ENCODE data around the gene RUFY3. TPM values are rescaled to one million over a fixed set of nuclear protein-coding genes. Genes with fewer than 3 reads are reported as not detected.
A peak's percentile ranks its signal among the peaks of the same experiment; 100 is the strongest.

RUFY3 gene
- total and polyA plus RNA-seq, 9 of the 15 experiments (the other 6 are each of a cell fraction or from before 2014, with no cell fraction given), result 4.2 to 31.1 (median 21.5) TPM

- 0 out of 4 replicates have a peak, but pooled peaks of 1 of the 2 experiments have one; percentile 19 for TF ChIP-seq ARNT (IDR thresholded peaks at IDR 0.05)
- no peak for TF ChIP-seq FOXO4 (CRISPR knock-in tag; IDR thresholded peaks at IDR 0.05)
- no peak for TF ChIP-seq ERF (CRISPR knock-in tag; IDR thresholded peaks at IDR 0.05)
- no peak for TF ChIP-seq SRSF3 (IDR thresholded peaks at IDR 0.05; ENCODE audit: insufficient read depth, low read length)
- no peak for TF ChIP-seq MAX (CRISPR knock-in tag; IDR thresholded peaks at IDR 0.05)
- no peak for TF ChIP-seq RBM39 (optimal IDR thresholded peaks at IDR 0.05; ENCODE audit: low read depth, low read length)
- no peak for TF ChIP-seq SAFB2 (IDR thresholded peaks at IDR 0.05; ENCODE audit: borderline replicate concordance, low read depth, low read length, severe bottlenecking)
- 0 out of 2 replicates have a peak, but pooled peaks have one; percentile 18 for TF ChIP-seq ZKSCAN8 (CRISPR knock-in tag; IDR thresholded peaks at IDR 0.05)
- no peak for TF ChIP-seq EZH2 (IDR thresholded peaks at IDR 0.05; ENCODE audit: borderline replicate concordance, low read depth, low read length)
- 0 out of 2 replicates have a peak, but pooled peaks have one; percentile 36 for TF ChIP-seq ZNF165 (CRISPR knock-in tag; IDR thresholded peaks at IDR 0.05; ENCODE audit: borderline replicate concordance)
- 0 out of 2 replicates have a peak, but pooled peaks have one; percentile 5 for TF ChIP-seq BRD4 (IDR thresholded peaks at IDR 0.05)
- TF ChIP-seq ZNF717 (CRISPR knock-in tag; IDR thresholded peaks at IDR 0.05), result no peak
Observed at GRCh38 chr4:70713453-70714078, 8.2 kb upstream of the RUFY3 start (continued).

Data from K562 (cell line).